GM12878 (cell line): ENCODE data around the gene RTN4RL1. TPM values are rescaled to one million over a fixed set of nuclear protein-coding genes. Genes with fewer than 3 reads are reported as not detected.
A peak's percentile ranks its signal among the peaks of the same experiment; 100 is the strongest.

Experiments
- ATAC-seq: fragments of 200-7000 bp; cut with Tn5 transposase; 3 replicates; pipeline ENCODE4 v1.9.1; 2020; ENCODE audit warnings: mild to moderate bottlenecking, moderate library complexity
- BruUV-seq: library from RNA; stranded (reverse); fragments of 400-500 nt; replicated peaks from 2 replicates; lab custom pipeline; 2021; lab: Mats Ljungman, UMichigan
- CTCF ChIA-PET: fragments of 300-600 bp; sonication (Branson Sonifier 250); formaldehyde crosslinking; extraction: SDS; loops from one replicate; lab custom pipeline; 2021; ENCODE audit warnings: inconsistent platforms; lab: Yijun Ruan, JAX
- POLR2A ChIA-PET: fragments of 350-600 bp; formaldehyde crosslinking; extraction: SDS; loops from one replicate; lab custom pipeline; 2021; ENCODE audit warnings: inconsistent platforms; lab: Charles Lee
- RAD21 ChIA-PET: fragments of 300-600 bp; sonication (Branson Sonifier 250); formaldehyde crosslinking; loops from one replicate; lab custom pipeline; 2023; ENCODE audit warnings: antibody characterized with exemption; ENCODE audit not compliant: unreplicated experiment; lab: Charles Lee
- SMC1A ChIA-PET: fragments of 300-600 bp; sonication (Branson Sonifier 250); formaldehyde crosslinking; loops from one replicate; lab custom pipeline; 2023; ENCODE audit not compliant: unreplicated experiment, uncharacterized antibody; lab: Charles Lee
- DNase-seq: peaks from one replicate; pipeline ENCODE4 v3.0.0-alpha.2; 2011; ENCODE audit warnings: low read depth, low spot score
- FAIRE-seq: peaks from 3 replicates; lab custom pipeline; 2011; peaks lifted over from hg19 to GRCh38; lab: Jason Lieb, UNC
- H2AFZ ChIP-seq: 2 replicates; pipeline ENCODE4 v1.6.0; 2011; ENCODE audit warnings: low read depth, low read length, control low read depth; ENCODE audit not compliant: control insufficient read depth
- H3K27ac ChIP-seq: 2 replicates; pipeline ENCODE4 v1.5.1; 2011; ENCODE audit warnings: control low read depth; ENCODE audit not compliant: control insufficient read depth, insufficient read depth
- H3K27me3 ChIP-seq, 2 experiments: replicated peaks in 1 of 2; 2 replicates each; pipeline versions ENCODE4 v1.6.0 to v1.6.1; 2011; ENCODE audit warnings: low read length in 1 of 2; ENCODE audit not compliant: control insufficient read depth in 2 of 2, insufficient read depth in 2 of 2
- H3K36me3 ChIP-seq, 2 experiments: 2 replicates each; pipeline ENCODE4 v1.5.1; 2011; ENCODE audit warnings: low read length in 1 of 2; ENCODE audit not compliant: control insufficient read depth in 2 of 2, insufficient read depth in 2 of 2
- H3K4me1 ChIP-seq: 2 replicates; pipeline ENCODE4 v1.6.1; 2011; ENCODE audit warnings: mild to moderate bottlenecking, low read length, moderate library complexity, mixed read lengths; ENCODE audit not compliant: control insufficient read depth, insufficient read depth
- H3K4me2 ChIP-seq: 2 replicates; pipeline ENCODE4 v1.6.0; 2011; ENCODE audit warnings: control low read depth; ENCODE audit not compliant: control insufficient read depth, insufficient read depth
- H3K4me3 ChIP-seq: fragments of 200-600 bp; sonication (generic); 2 replicates; pipeline ENCODE4 v1.5.1; 2016
- H3K79me2 ChIP-seq: 2 replicates; pipeline ENCODE4 v1.6.0; 2011; ENCODE audit warnings: low read length; ENCODE audit not compliant: control insufficient read depth, insufficient read depth
- H3K9ac ChIP-seq: 2 replicates; pipeline ENCODE4 v1.8.0; 2011; ENCODE audit warnings: low read length, control low read depth, mixed read lengths; ENCODE audit not compliant: control insufficient read depth, insufficient read depth
- H3K9me3 ChIP-seq: replicated peaks from 3 replicates; pipeline ENCODE4 v1.5.1; 2011; ENCODE audit warnings: mild to moderate bottlenecking, low read length; ENCODE audit not compliant: control insufficient read depth, insufficient read depth
- H4K20me1 ChIP-seq: 2 replicates; pipeline ENCODE4 v1.6.0; 2011; ENCODE audit not compliant: control insufficient read depth, insufficient read depth
- BCL11A ChIP-seq: IDR thresholded peaks from 2 replicates; pipeline ENCODE4 v1.6.1; 2011; ENCODE audit warnings: low read depth, low read length
- BCL3 ChIP-seq: IDR thresholded peaks from 2 replicates; pipeline ENCODE4 v1.6.1; 2011; ENCODE audit warnings: borderline replicate concordance, low read depth, mild to moderate bottlenecking, moderate library complexity, low read length; ENCODE audit not compliant: insufficient read depth, poor library complexity, severe bottlenecking
- BHLHE40 ChIP-seq, 2 experiments: fragments of 450-650 bp in 1 of 2; IDR thresholded peaks; 2 replicates each; pipeline ENCODE4 v1.6.1; 2011 to 2017; ENCODE audit warnings: low read depth in 2 of 2, borderline replicate concordance in 1 of 2, improper control_type of control experiment in 1 of 2, low read length in 1 of 2, mild to moderate bottlenecking in 1 of 2
- BMI1 ChIP-seq: fragments of 450-650 bp; IDR thresholded peaks from 2 replicates; pipeline ENCODE4 v1.6.1; 2016; ENCODE audit warnings: mild to moderate bottlenecking, moderate library complexity, borderline replicate concordance
- E2F4 ChIP-seq: IDR thresholded peaks from 2 replicates; pipeline ENCODE4 v1.6.1; 2012; ENCODE audit warnings: low read depth, low read length, improper control_type of control experiment
- IRF4 ChIP-seq: IDR thresholded peaks from 2 replicates; pipeline ENCODE4 v1.6.1; 2011; ENCODE audit warnings: low read depth, low read length
- MXI1 ChIP-seq: fragments of 150-350 bp; IDR thresholded peaks from 2 replicates; pipeline ENCODE4 v1.6.1; 2011; ENCODE audit warnings: low read depth, mild to moderate bottlenecking, inconsistent platforms, low read length, improper control_type of control experiment
- PML ChIP-seq: IDR thresholded peaks from 2 replicates; pipeline ENCODE4 v1.6.1; 2012; ENCODE audit warnings: low read length, inconsistent platforms
- POLR2A ChIP-seq: IDR thresholded peaks from 2 replicates; pipeline ENCODE4 v1.6.1; 2011; ENCODE audit warnings: low read depth, mild to moderate bottlenecking, low read length
- RAD51 ChIP-seq: fragments of 450-650 bp; IDR thresholded peaks from 2 replicates; pipeline ENCODE4 v1.6.1; 2016; ENCODE audit warnings: moderate library complexity, mild to moderate bottlenecking, inconsistent platforms
- REST ChIP-seq: IDR thresholded peaks from 2 replicates; pipeline ENCODE4 v1.6.1; 2012; ENCODE audit warnings: mild to moderate bottlenecking, low read depth, low read length
- SMAD5 ChIP-seq: IDR thresholded peaks from 2 replicates; pipeline ENCODE4 v1.6.1; 2016; ENCODE audit warnings: antibody characterized with exemption, low read depth
- SPI1 ChIP-seq: IDR thresholded peaks from 2 replicates; pipeline ENCODE4 v1.6.1; 2011; ENCODE audit warnings: low read depth, mild to moderate bottlenecking, low read length, moderate library complexity, borderline replicate concordance; ENCODE audit not compliant: insufficient read depth
- ZNF207 ChIP-seq: fragments of 450-650 bp; IDR thresholded peaks from 2 replicates; pipeline ENCODE4 v1.6.1; 2014; ENCODE audit warnings: antibody characterized with exemption, mild to moderate bottlenecking, borderline replicate concordance
- ZNF384 ChIP-seq: IDR thresholded peaks from 2 replicates; pipeline ENCODE4 v1.6.1; 2012; ENCODE audit warnings: low read depth, mild to moderate bottlenecking, low read length, improper control_type of control experiment, borderline replicate concordance
- WGBS: methylation state at CpG from one replicate; pipeline ENCODE4 v1.1.6; 2016; ENCODE audit warnings: low lambda C conversion rate; ENCODE audit not compliant: insufficient replicate concordance, insufficient coverage; ENCODE audit errors: missing lambda C conversion rate; 5-methylcytosine and 5-hydroxymethylcytosine counted together
- in situ Hi-C: fragments of 300-500 bp; cut with MboI; formaldehyde crosslinking; loops from 9 replicates; pipeline ENCODE4 v1.14.3; 2018; ENCODE audit warnings: mixed read lengths
- intact Hi-C: fragments of 100-400 bp; cut with micrococcal nuclease; formaldehyde crosslinking; loops from one replicate; pipeline ENCODE4 v1.14.2; 2022; ENCODE audit not compliant: unreplicated experiment
- polyA plus RNA-seq, 11 experiments: library from polyadenylated mRNA; depleted of rRNA in 4 of 11; unstranded in 6 of 11; stranded (reverse) in 5 of 11; fragments of >200 nt; fragmentation: Nextera tagmentation in 4 of 11; fragmentation: Illumina TruSeq in 1 of 11; extraction: Ambion mirVana in 4 of 11; extraction: Trizol in 1 of 11; gene quantifications; 1 replicate in 1 of 11; 2 replicates in 10 of 11; pipeline versions ENCODE4 v1.2.1 to v1.2.3, GENCODE V29; 2011 to 2016; ENCODE audit warnings: inconsistent platforms in 2 of 11, missing spikeins in 2 of 11, low read depth in 1 of 11
- total RNA-seq, 4 experiments: library from RNA; depleted of rRNA in 3 of 4; stranded (reverse); fragments of >200 nt in 3 of 4; fragmentation: Illumina TruSeq in 1 of 4; extraction: Trizol in 1 of 4; gene quantifications; 2 replicates each; pipeline versions ENCODE4 v1.2.1 to v1.2.3, GENCODE V29; 2013 to 2021

Gene RTN4RL1
- total and polyA plus RNA-seq, 10 of the 15 experiments (the other 5 are each of a cell fraction or from before 2014, with no cell fraction given) = 0.08 to 0.11 (median 0.10) TPM; not detected in 7

DNA sequence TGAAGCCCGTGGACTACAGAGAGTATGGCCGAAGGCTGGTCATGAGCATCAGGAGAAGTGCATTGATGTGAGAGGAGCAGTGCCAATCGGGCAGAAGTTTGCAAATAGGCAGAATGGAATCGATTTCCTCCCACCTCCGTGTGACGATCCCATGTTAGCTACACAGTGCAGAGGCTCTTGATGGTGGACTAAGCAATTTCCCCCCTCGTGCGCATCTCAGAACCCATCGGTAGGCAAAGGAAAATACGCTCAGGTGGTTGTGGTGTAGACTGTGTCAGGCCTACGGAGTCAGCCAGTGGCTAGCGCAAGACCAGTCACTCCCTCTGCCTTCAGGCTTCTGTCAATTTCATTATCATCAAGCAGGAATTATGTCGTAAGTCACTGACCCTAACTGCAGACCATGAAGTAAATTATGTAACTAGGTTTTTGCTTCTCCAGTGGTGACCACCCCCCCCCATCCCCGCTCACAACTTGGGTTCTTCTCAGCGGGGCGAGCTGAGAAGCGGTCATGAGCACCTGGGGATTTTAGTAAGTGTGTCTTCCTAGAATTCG lies 128.0 kb downstream of the RTN4RL1 start (continued):
- TF ChIP-seq E2F4 (no peak), IRF4 (no peak)

- Histone ChIP-seq H3K4me1 (peaks cover 17% of the 10 kb centered on the region), H2AFZ (no peak overlapping the region), H3K36me3 (peaks cover 15 to 23% of the 10 kb centered on the region in 2 experiments; a peak in 3 of 4 replicates), H3K79me2 (no peaks in the 10 kb centered on the region), H3K9ac (no peak overlapping the region), H3K27ac (peak overlapping the region; percentile 55), H3K4me3 (0 out of 2 replicates have a peak overlapping the region, but pooled peaks have one; percentile 8), H3K4me2 (peak overlapping the region; percentile 58), H3K27me3 (no peaks in the 10 kb centered on the region), H4K20me1 (no peaks in the 10 kb centered on the region), H3K9me3 (no peaks in the 10 kb centered on the region)
- ChIA-PET RAD21 (interaction anchor here (0.6 to 1.0 kb wide), 5 partner anchors 9 to 364 kb away, joined by 3 read pairs; no protein-coding TSS in a partner anchor), POLR2A (no interaction called here), CTCF (interaction anchor here (0.6 to 1.4 kb wide), 4 partner anchors 10 to 326 kb away, joined by 3 to 7 read pairs (median 4); no protein-coding TSS in a partner anchor), SMC1A (interaction anchor here (0.6 to 1.0 kb wide), 2 partner anchors 175 to 180 kb away, joined by 3 read pairs; no protein-coding TSS in a partner anchor)
- ATAC-seq = peak; percentile 92
- peak; percentile 17 for DNase-seq
- in situ Hi-C loops (no loop called here), intact Hi-C loops (no loop called here)
- peak; percentile 85 for FAIRE-seq
- 54% methylated on average over 25 of the region's 25 CpGs for WGBS
- BruUV-seq = no TSS peak
- TF ChIP-seq ZNF384 (no peak), BCL11A (no peak), REST (no peak), BHLHE40 (IDR thresholded peaks at IDR 0.05; ENCODE audit: borderline replicate concordance in 1 of 2, low read depth in 2 of 2, low read length in 1 of 2) (peak in 1 of 2 experiments; percentile 29; a peak in 1 of 4 replicates), BCL3 (no peak), RAD51 (0 out of 2 replicates have a peak, but pooled peaks have one; percentile 28), POLR2A (no peak), MXI1 (no peak), SPI1 (no peak), BMI1 (no peak), SMAD5 (no peak), PML (no peak), ZNF207 (no peak)
Observed at GRCh38 chr17:1896243-1897104, 128.7 kb downstream of the RTN4RL1 start.
